Thoracic aorta (tissue), 2 donors: ENCODE measurements around the gene MAP3K3. TPM values are rescaled to one million over a fixed set of nuclear protein-coding genes. Genes with fewer than 3 reads are reported as not detected.

Experiments used
- ATAC-seq: fragments of 150-250 bp; one replicate; pipeline ENCODE4 v1.8.0; 2017; ENCODE audit warnings: low read depth; ENCODE audit not compliant: insufficient number of reproducible peaks, low FRiP score
- DNase-seq: peaks from one replicate; pipeline ENCODE4 v3.0.0-alpha.2; 2020; ENCODE audit warnings: low spot score
- H3K27ac ChIP-seq, 2 donors: fragments of 200-600 bp; sonication (generic); 1 replicate in 1 of 2; 2 replicates in 1 of 2; pipeline ENCODE4 v1.5.1; 2016; ENCODE audit warnings: mild to moderate bottlenecking in 2 of 2, moderate library complexity in 2 of 2
- H3K27me3 ChIP-seq: fragments of 200-600 bp; sonication (generic); replicated peaks from 2 replicates; pipeline ENCODE4 v1.6.0; 2016; ENCODE audit warnings: mild to moderate bottlenecking; ENCODE audit not compliant: insufficient read depth
- H3K36me3 ChIP-seq: fragments of 200-600 bp; sonication (generic); one replicate; pipeline ENCODE4 v1.5.1; 2016
- H3K4me1 ChIP-seq, 2 donors: fragments of 200-600 bp; sonication (generic); 1 replicate in 1 of 2; 2 replicates in 1 of 2; pipeline versions ENCODE4 v1.5.1 to v1.6.0; 2016; ENCODE audit warnings: low read depth in 2 of 2, mild to moderate bottlenecking in 1 of 2; ENCODE audit not compliant: control insufficient read depth in 1 of 2
- H3K4me3 ChIP-seq: fragments of 200-600 bp; sonication (generic); 2 replicates; pipeline ENCODE4 v1.5.1; 2016; ENCODE audit warnings: mild to moderate bottlenecking
- H3K9me3 ChIP-seq: fragments of 200-600 bp; sonication (generic); 2 replicates; pipeline ENCODE4 v1.5.1; 2016
- total RNA-seq, 2 donors: library from RNA; depleted of rRNA; stranded (reverse); fragments of >200 nt; gene quantifications; one replicate each; pipeline versions ENCODE4 v1.1.0 to v1.2.3, GENCODE V29; 2016
- TF ChIP-seq, protein P1 (sequence below): fragments of 200-600 bp; sonication (generic); IDR thresholded peaks from one replicate; pipeline ENCODE4 v1.5.1; 2019; ENCODE audit warnings: antibody characterized with exemption

MAP3K3 gene
- total RNA-seq, 2 donors from 2014 or later, result 85.3 to 102 TPM

DNA sequence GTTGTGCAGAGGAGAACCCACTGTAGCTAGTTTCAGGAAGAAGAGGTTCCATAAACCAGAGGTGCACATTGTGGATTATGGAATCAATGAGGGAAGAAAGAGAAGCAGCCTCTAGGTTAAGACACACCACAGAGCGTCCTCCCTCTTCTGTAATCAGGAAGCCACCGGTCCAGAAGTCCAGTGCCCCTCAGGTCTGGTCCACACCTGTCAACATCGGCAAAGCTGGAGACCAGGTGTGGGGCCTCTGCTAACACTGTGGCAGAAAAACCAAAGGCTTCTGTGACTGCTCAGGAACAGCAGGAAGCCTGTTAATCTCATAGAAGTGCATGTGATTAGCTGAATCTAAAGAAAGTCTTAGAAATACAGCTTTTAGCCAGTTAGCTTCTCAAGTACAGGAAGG lies 54.4 kb downstream of the MAP3K3 start:
- TF ChIP-seq, protein P1, sequence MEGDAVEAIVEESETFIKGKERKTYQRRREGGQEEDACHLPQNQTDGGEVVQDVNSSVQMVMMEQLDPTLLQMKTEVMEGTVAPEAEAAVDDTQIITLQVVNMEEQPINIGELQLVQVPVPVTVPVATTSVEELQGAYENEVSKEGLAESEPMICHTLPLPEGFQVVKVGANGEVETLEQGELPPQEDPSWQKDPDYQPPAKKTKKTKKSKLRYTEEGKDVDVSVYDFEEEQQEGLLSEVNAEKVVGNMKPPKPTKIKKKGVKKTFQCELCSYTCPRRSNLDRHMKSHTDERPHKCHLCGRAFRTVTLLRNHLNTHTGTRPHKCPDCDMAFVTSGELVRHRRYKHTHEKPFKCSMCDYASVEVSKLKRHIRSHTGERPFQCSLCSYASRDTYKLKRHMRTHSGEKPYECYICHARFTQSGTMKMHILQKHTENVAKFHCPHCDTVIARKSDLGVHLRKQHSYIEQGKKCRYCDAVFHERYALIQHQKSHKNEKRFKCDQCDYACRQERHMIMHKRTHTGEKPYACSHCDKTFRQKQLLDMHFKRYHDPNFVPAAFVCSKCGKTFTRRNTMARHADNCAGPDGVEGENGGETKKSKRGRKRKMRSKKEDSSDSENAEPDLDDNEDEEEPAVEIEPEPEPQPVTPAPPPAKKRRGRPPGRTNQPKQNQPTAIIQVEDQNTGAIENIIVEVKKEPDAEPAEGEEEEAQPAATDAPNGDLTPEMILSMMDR, result no peak
- H3K36me3 ChIP-seq, result peaks cover 6% of the 10 kb centered on the region
- H3K27me3 ChIP-seq, result no peaks in the 10 kb centered on the region
- peak overlapping the region; percentile 86 to 88 for H3K27ac ChIP-seq
- ATAC-seq (no peak), DNase-seq (no peak)
- H3K4me1 ChIP-seq, result peaks cover 16 to 39% of the 10 kb centered on the region in 2 donors
- H3K4me3 ChIP-seq, result no peak overlapping the region
- H3K9me3 ChIP-seq, result no peaks in the 10 kb centered on the region

DNA sequence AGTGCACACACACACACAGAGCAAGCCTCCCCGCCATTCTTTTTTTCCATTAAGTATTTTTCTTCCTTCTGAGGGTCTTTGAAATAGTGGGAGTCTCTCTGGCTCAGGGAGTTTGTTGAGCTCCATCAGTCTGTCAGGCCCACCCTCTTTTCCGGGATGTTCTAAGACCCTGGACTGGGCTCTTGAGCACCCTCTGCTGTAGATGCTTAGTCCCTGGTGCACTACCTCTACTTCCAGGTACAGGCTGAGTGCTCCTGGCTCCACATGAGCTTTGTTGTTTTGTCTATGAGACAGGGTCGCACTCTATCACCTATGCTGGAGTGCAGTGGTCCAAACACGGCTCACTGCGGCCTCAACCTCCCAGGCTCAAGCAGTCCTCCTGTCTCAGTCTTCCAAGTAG lies 57.0 kb downstream of the MAP3K3 start:
- H3K27me3 ChIP-seq, result no peaks in the 10 kb centered on the region
- no peaks in the 10 kb centered on the region for H3K9me3 ChIP-seq
- ATAC-seq (no peak), DNase-seq (no peak)
- H3K27ac ChIP-seq, result no peak overlapping the region
- TF ChIP-seq, protein P1, result no peak
- peaks cover 15 to 36% of the 10 kb centered on the region in 2 donors for H3K4me1 ChIP-seq
- peaks cover 24% of the 10 kb centered on the region for H3K36me3 ChIP-seq
- no peak overlapping the region for H3K4me3 ChIP-seq

DNA sequence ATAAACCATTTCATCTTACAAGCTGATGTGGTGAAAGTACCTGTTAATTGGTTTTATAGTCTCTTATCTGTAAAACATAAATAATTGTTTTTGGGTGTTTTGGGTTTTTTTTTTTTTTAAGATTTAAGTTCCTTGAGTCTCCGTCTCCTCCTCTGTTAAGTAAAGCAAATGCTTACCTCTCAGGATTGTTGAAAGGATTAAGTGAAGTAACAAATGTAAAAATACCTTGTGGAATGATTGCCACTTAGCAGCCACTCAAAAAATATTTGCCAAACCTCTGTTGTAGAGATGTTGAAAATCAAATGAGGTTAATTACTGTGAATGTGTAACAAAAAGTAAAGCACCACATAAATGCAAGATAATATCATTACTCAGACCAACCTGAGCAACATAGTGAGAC lies 58.5 kb downstream of the MAP3K3 start:
- H3K4me3 ChIP-seq, result no peak overlapping the region
- H3K27me3 ChIP-seq, result no peaks in the 10 kb centered on the region
- H3K4me1 ChIP-seq, result peaks cover 12 to 30% of the 10 kb centered on the region in 2 donors
- DNase-seq (no peak), ATAC-seq (no peak)
- no peaks in the 10 kb centered on the region for H3K9me3 ChIP-seq
- TF ChIP-seq, protein P1, result no peak
- peaks cover 24% of the 10 kb centered on the region for H3K36me3 ChIP-seq
- no peak overlapping the region for H3K27ac ChIP-seq

DNA sequence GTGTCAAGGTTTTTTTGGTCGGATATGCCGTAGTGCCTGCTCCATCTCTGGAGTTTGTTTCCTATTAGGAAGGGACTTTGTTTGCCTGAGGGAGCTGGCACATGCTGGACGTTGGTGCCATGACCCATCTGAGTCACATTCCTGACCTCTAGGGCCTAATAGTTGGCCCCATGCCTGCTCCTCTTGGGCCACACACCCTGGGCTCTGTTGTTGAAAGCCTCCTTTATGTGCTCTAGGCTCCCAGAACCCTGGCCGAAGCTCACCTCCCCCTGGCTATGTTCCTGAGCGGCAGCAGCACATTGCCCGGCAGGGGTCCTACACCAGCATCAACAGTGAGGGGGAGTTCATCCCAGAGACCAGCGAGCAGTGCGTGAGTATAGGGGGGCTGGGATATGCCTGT lies 59.3 kb downstream of the MAP3K3 start:
- Histone ChIP-seq H3K4me1 (peaks cover 7 to 22% of the 10 kb centered on the region in 2 donors), H3K9me3 (no peaks in the 10 kb centered on the region), H3K27ac (no peak overlapping the region), H3K4me3 (no peak overlapping the region), H3K36me3 (peaks cover 26% of the 10 kb centered on the region), H3K27me3 (no peaks in the 10 kb centered on the region)
- TF ChIP-seq, protein P1, result no peak
- no peak for ATAC-seq
- DNase-seq, result no peak

DNA sequence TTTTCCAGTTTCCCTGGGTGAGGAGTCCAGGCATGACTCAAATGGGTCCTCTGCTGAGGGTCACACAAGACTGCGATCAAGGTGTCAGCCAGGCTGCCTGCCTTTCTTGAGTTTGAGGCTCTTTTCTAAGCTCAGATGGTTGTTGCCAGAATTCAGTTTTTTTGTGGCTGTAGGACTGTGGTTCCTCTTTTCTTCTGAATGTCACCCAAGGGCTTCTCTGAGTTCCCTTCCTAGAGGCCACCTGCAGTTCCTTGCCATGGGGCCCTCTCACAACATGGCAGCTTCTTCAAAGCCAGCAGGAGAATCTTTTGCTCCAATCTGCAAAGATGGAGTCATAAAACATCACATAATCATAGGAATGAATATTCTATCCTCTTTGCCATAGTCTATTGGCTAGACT lies 60.2 kb downstream of the MAP3K3 start:
- H3K4me1 ChIP-seq, result peaks cover 7 to 13% of the 10 kb centered on the region in 2 donors

More for the DNA sequence above, 60.2 kb downstream of the MAP3K3 start:
- no peak for ATAC-seq
- H3K36me3 ChIP-seq, result peaks cover 26% of the 10 kb centered on the region
- no peaks in the 10 kb centered on the region for H3K9me3 ChIP-seq
- no peak overlapping the region for H3K4me3 ChIP-seq
- TF ChIP-seq, protein P1, result no peak
- H3K27ac ChIP-seq, result no peak overlapping the region
- no peaks in the 10 kb centered on the region for H3K27me3 ChIP-seq
- DNase-seq, result no peak
